Activated CD4-positive, alpha-beta T cell treated with anti-CD3 and anti-CD28 coated beads for 36 hours (primary cell): ENCODE measurements around the gene CBX7. TPM values are rescaled to one million over a fixed set of nuclear protein-coding genes. Genes with fewer than 3 reads are reported as not detected.
"Not testable (repeated sequence)": the region's sequence is repeated elsewhere in the genome, so short reads cannot be mapped to it uniquely, and the experiment has no call there.

Experiments
- ATAC-seq: fragments of 200-7000 bp; cut with Tn5 transposase; one replicate; pipeline ENCODE4 v1.10.0; 2021; ENCODE audit warnings: mild to moderate bottlenecking, moderate library complexity
- CTCF ChIA-PET: fragments of 350-600 bp; sonication (Branson Sonifier 250); formaldehyde crosslinking; loops from one replicate; lab custom pipeline; 2021; ENCODE audit warnings: antibody characterized with exemption; lab: Charles Lee
- POLR2A ChIA-PET: fragments of 350-600 bp; sonication (Branson Sonifier 250); formaldehyde crosslinking; loops from one replicate; lab custom pipeline; 2021; ENCODE audit warnings: antibody characterized with exemption, inconsistent platforms; lab: Charles Lee
- DNase-seq: peaks from one replicate; pipeline ENCODE4 v3.0.0-alpha.2; 2020
- H3K27ac Mint-ChIP-seq: one replicate; pipeline ENCODE4 v1.8.0; 2021; ENCODE audit warnings: mixed read lengths
- H3K27me3 Mint-ChIP-seq: one replicate; pipeline ENCODE4 v1.8.0; 2021; ENCODE audit warnings: mixed read lengths
- H3K36me3 Mint-ChIP-seq: one replicate; pipeline ENCODE4 v1.8.0; 2021; ENCODE audit warnings: low read depth, mixed read lengths
- H3K4me1 Mint-ChIP-seq: one replicate; pipeline ENCODE4 v1.8.0; 2021; ENCODE audit warnings: mixed read lengths
- H3K4me3 Mint-ChIP-seq: one replicate; pipeline ENCODE4 v1.8.0; 2021; ENCODE audit warnings: mild to moderate bottlenecking, moderate library complexity, mixed read lengths
- H3K9me3 Mint-ChIP-seq: one replicate; pipeline ENCODE4 v1.8.0; 2021; ENCODE audit warnings: low read depth, mixed read lengths
- intact Hi-C, 2 experiments: fragments of 100-400 bp; cut with DNase I in 1 of 2; cut with micrococcal nuclease in 1 of 2; formaldehyde crosslinking; loops; one replicate each; pipeline versions ENCODE4 v1.14.2 to v1.15.1; 2022 to 2024; cut with DNase I, micrococcal nuclease
- total RNA-seq, 2 experiments: library from RNA; stranded (reverse); gene quantifications; one replicate each; pipeline ENCODE4 v1.2.3, GENCODE V29; 2021

Gene CBX7
- total RNA-seq, 2 experiments from 2014 or later = 19.9 to 20.3 TPM

DNA sequence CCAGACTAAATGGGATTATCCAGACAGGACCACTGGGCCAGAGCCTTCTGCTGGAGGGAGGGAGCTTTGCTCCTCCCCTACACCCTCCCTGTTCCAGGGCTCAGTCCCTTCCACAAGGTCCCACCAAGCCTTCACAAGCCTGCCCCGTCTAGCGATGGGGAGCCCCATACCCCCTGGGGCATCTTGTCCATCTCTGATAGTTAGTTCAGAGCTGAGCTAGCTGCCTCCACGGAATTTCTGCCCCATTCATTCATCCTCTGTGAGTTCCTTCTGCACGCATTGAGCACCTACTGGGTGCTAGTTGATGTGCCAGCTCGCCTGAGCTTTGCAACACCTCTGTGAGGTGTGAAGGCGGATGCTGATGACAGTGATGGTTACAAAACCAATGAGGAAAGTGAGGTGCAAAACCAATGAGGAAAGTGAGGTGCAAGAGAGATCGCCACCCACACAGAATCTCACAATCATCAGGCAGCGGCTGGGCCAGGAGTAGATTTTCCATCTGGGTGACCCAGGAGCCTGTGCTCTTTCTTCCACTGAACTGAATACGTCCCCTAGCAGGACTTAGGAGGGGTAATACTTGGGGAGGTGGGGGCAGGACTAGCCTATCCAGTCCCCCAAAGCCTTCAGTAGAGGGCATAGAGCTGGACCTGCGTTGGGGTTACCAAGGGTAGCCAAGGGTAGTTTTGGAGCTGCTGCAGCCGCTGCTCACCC, 21.5 kb upstream of the CBX7 start:
- Mint-ChIP-seq H3K36me3 (no peaks in the 10 kb centered on the region), H3K27me3 (no peaks in the 10 kb centered on the region), H3K9me3 (no peaks in the 10 kb centered on the region), H3K27ac (peak overlapping the region; percentile 77), H3K4me3 (peak overlapping the region; percentile 24), H3K4me1 (peaks cover 50% of the 10 kb centered on the region)
- CTCF ChIA-PET = interaction anchor here (1.0 to 6.2 kb wide), 4 partner anchors 133 to 167 kb away, joined by 3 to 70 read pairs (median 10); no protein-coding TSS in a partner anchor
- peak; percentile 61 for DNase-seq
- POLR2A ChIA-PET = interaction anchor here (0.7 to 1.4 kb wide), 3 partner anchors 32 to 146 kb away, joined by 3 to 7 read pairs (median 4); partner anchors contain the start of gene RPL3
- intact Hi-C loops = loop anchor here in 1 of 2 experiments (2.0 kb wide), 1 partner anchor 27 kb away; no protein-coding TSS in a partner anchor
- peak; percentile 45 for ATAC-seq

DNA sequence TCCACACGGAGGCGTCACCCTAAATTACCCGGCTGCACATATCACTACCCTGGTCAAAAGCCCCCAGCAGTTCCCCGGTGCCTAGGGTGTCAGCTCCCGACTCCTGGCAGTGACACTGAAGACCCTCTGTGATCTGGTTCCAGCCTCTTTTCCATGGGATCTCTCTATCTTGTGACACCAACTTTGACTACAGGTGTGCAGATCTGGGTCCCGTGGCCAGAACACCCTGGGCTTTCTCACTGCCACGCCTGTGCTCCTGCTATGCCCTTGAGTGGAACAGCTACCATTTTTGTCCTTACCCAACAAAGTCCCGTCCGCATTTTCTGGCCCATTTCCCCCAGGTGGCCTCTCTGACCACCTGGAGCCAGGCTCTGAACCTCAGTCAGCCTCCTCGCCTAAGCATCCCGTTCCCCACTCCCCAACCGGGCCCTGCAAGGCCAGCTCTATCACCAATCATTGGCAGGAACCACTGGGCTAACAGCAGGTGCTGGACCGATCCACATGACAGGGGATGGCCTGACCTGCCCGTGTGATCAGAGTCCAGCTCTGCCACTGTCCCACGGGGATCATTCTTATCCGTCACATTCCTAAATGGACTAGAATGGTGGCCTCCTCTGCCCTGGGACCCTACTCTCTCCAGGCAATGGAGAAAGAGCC, 20.7 kb upstream of the CBX7 start:
- Mint-ChIP-seq H3K4me1 (peaks cover 49% of the 10 kb centered on the region), H3K36me3 (no peaks in the 10 kb centered on the region), H3K27me3 (no peaks in the 10 kb centered on the region), H3K4me3 (no peak overlapping the region), H3K9me3 (no peaks in the 10 kb centered on the region), H3K27ac (no peak overlapping the region)
- DNase-seq (no peak), ATAC-seq (no peak)
- intact Hi-C loops = no loop called here
- ChIA-PET POLR2A (interaction anchor here (0.6 to 1.4 kb wide), 4 partner anchors 33 to 146 kb away, joined by 3 to 7 read pairs (median 4); partner anchors contain the start of gene RPL3), CTCF (interaction anchor here (1.0 to 6.2 kb wide), 4 partner anchors 134 to 167 kb away, joined by 3 to 70 read pairs (median 10); no protein-coding TSS in a partner anchor)

DNA sequence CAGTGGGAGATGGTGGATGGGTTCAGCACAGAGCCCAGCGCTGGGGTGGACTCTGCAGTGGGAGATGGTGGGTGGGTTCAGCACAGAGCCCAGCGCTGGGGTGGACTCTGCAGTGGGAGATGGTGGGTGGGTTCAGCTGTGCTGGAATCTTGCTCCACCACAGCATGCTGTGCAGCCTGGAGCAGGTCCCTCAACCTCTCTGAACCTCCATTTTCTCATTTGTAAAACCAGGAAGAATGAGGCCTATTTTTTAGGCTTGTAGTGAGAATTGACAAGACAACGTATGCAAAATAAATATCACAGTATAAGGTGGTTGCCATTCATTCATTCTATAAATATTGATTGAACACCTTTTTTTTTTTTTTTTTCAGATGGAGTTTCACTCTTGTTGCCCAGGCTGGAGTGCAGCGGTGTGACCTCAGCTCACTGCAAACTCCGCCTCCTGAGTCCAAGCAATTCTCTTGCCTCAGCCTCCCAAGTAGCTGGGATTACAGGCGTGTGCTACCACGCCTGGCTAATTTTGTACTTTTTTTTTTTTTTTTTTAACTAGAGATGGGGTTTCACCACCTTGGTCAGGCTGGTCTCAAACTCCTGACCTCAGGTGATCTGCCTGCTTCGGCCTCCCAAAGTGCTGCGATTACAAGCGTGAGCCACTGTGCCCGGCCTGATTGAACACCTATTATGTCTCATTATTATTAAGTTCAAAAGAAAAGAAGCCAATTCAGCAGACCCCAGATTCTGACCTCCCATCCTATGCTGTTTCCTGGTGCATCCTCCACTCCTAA, 20.0 kb upstream of the CBX7 start:
- H3K27me3 Mint-ChIP-seq, ATAC-seq, H3K36me3 Mint-ChIP-seq, H3K27ac Mint-ChIP-seq, intact Hi-C loops, DNase-seq, H3K4me3 Mint-ChIP-seq, H3K9me3 Mint-ChIP-seq: not testable (repeated sequence)
- ChIA-PET POLR2A (interaction anchor here (0.6 to 1.4 kb wide), 3 partner anchors 55 to 147 kb away, joined by 4 to 7 read pairs (median 5); partner anchors contain the start of gene RPL3), CTCF (interaction anchor here (2.3 to 6.2 kb wide), 3 partner anchors 135 to 144 kb away, joined by 9 to 70 read pairs (median 11); no protein-coding TSS in a partner anchor)
- peaks cover 43% of the 10 kb centered on the region for H3K4me1 Mint-ChIP-seq

DNA sequence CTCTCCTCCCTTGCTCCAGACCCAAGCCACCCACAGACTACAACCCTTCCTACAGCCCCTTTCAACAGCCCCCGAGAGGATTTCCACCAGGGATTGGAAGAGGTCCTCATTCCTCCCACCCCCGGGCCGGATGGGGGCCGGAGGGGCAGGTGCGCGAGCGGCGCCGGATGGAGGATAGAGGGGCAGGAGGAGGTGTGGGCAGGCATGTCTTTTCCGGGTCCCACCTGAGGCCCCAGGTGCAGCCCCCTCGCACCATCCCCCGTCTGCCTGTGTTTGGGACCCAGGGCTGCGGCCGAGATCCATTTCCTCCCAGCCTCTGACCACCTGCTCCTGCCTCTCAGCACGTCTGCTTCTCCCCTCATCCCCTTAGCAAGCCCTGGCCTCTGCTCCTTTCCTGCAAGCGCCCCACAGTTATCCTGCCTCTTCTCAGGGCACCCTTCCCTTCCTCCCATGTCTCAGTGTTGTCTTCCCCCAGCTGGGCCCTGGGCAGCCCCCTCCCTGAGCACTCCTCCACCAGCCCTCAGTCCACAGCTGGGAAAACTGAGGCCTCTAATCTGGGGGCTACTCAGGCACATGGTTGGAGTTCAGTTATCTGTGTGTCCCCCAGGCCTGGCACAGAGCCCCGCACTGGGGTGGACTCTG, 19.3 kb upstream of the CBX7 start:
- no peak overlapping the region for H3K4me3 Mint-ChIP-seq
- no peaks in the 10 kb centered on the region for H3K27me3 Mint-ChIP-seq
- no peak for DNase-seq
- intact Hi-C loops = loop anchor here (1.0 to 2.0 kb wide), 5 partner anchors 71 to 357 kb away; no protein-coding TSS in a partner anchor
- ATAC-seq = no peak
- peaks cover 42% of the 10 kb centered on the region for H3K4me1 Mint-ChIP-seq
- no peaks in the 10 kb centered on the region for H3K36me3 Mint-ChIP-seq
- no peaks in the 10 kb centered on the region for H3K9me3 Mint-ChIP-seq
- CTCF ChIA-PET = interaction anchor here (0.5 to 6.2 kb wide), 29 partner anchors 10 to 490 kb away, joined by 3 to 70 read pairs (median 4); partner anchors contain the start of genes RPL3 and TOMM22
- no peak overlapping the region for H3K27ac Mint-ChIP-seq
- POLR2A ChIA-PET = interaction anchor here (1.0 to 2.3 kb wide), 4 partner anchors 140 to 148 kb away, joined by 4 to 13 read pairs (median 6); partner anchors contain the start of gene RPL3

DNA sequence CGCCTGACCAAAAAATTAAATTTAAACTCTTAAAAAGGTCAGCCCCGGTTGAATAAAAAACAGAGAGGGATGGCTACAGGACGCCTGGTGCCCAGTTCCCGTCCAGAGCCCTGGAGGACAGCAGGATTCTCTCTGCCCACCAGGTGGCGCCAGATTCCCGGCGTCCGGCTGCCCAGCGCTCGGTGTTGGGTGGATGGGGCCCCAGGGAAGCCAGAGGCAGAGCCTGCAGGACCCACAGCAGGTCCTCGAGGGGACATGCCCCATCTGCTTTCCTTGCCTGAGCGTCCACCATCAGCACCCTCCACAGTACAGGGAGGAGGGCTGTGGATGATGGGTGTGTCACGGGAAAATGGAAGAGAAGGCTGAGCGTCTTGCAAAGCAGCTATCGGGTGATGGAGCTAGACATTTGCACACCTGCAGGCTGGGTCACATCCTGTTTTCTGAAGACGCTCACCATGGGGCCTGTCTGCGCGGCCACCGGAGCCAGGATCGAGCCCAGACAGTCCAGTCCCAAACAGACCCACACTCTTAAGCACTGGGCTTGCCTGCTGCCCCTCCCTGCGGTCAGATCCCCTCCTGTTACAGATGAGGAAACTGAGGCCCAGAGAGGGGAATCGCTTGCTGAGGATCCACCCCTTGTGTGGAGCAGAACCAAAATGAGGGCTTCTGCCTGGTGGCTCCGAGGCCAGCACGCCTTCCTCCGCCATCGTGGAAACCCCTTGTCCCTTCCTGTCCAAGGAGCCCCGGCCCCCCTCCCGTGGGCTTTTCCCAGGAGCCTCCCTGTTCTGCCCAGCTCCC, 18.5 kb upstream of the CBX7 start:
- no peak overlapping the region for H3K27ac Mint-ChIP-seq
- POLR2A ChIA-PET = interaction anchor here (1.0 to 2.3 kb wide), 5 partner anchors 140 to 361 kb away, joined by 4 to 13 read pairs (median 7); partner anchors contain the start of genes RPL3 and RPS19BP1

DNA sequence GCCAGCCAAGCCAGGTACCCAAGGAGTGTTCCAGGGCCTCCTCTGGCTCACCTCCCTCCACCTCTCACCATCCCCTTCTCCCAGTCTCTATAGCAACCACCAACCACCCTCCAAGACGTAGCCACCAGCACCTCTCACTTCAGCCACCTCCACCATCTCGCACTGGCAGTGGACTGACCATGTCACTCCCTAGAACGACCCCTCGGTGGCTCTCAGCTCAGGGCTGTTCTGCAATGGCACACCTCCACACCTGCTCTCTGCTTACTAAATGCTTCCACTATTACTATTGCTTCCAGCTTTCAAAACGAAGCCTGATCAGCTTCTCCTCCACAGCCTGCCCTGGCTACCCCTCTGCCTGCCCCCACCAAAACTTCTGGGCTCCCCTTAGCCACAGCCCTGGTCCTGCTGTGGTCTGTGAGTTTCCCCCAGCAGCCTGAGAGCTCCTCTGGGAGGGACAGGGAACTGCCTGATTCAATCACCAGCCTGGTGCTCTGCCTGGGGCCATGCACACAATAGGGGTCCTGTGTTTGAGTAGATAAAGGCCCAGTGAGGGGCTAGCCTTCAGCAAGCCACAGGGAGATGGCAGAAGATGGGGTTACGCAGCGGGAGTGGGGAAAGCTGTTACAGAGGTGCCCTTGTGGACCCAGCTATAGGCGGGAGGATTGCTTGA, 17.5 kb upstream of the CBX7 start:
- intact Hi-C loops = loop anchor here in 1 of 2 experiments (2.0 kb wide), 2 partner anchors 73 to 359 kb away; no protein-coding TSS in a partner anchor
- Mint-ChIP-seq H3K27me3 (no peaks in the 10 kb centered on the region), H3K4me1 (peaks cover 37% of the 10 kb centered on the region), H3K36me3 (no peaks in the 10 kb centered on the region), H3K27ac (no peak overlapping the region), H3K9me3 (no peaks in the 10 kb centered on the region), H3K4me3 (no peak overlapping the region)
- ChIA-PET CTCF (interaction anchor here (0.6 to 6.2 kb wide), 15 partner anchors 9 to 300 kb away, joined by 3 to 70 read pairs (median 4); no protein-coding TSS in a partner anchor), POLR2A (interaction anchor here (1.5 to 2.3 kb wide), 3 partner anchors 141 to 149 kb away, joined by 5 to 13 read pairs (median 7); partner anchors contain the start of gene RPL3)
- no peak for ATAC-seq
- DNase-seq = no peak

More for the DNA sequence above, 18.5 kb upstream of the CBX7 start:
- H3K4me3 Mint-ChIP-seq = no peak overlapping the region
- intact Hi-C loops = loop anchor here (1.0 to 2.0 kb wide), 5 partner anchors 72 to 358 kb away; no protein-coding TSS in a partner anchor
- H3K36me3 Mint-ChIP-seq = no peaks in the 10 kb centered on the region
- no peaks in the 10 kb centered on the region for H3K27me3 Mint-ChIP-seq
- peaks cover 42% of the 10 kb centered on the region for H3K4me1 Mint-ChIP-seq
- no peaks in the 10 kb centered on the region for H3K9me3 Mint-ChIP-seq
- peak; percentile 92 for DNase-seq
- CTCF ChIA-PET = interaction anchor here (0.5 to 6.2 kb wide), 33 partner anchors 9 to 490 kb away, joined by 3 to 70 read pairs (median 3); partner anchors contain the start of genes RPL3 and TOMM22
- ATAC-seq = peak; percentile 83

DNA sequence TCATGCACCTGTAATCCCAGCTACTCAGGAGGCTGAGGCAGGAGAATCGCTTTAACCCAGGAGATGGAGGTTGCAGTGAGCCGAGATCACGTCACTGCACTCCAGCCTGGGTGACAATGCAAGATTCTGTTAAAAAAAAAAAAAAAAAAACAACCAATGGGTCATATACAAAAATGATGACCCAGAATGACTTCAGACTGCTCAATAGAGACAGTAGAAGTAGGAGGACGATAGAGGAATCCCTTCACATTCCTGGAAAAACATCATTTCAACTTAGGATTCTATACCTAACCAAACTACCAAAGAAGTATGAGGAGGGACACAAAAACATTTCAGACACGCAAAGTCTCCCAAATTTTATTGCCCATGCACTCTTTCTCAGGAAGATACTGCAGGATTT, 14.1 kb upstream of the CBX7 start:
- Mint-ChIP-seq H3K4me1 (peaks cover 10% of the 10 kb centered on the region), H3K27me3 (no peaks in the 10 kb centered on the region), H3K27ac (no peak overlapping the region), H3K4me3 (no peak overlapping the region), H3K9me3 (no peaks in the 10 kb centered on the region), H3K36me3 (no peaks in the 10 kb centered on the region)
- intact Hi-C loops = no loop called here
- ChIA-PET CTCF (interaction anchor here (0.8 to 5.0 kb wide), 3 partner anchors 9 to 143 kb away, joined by 3 to 54 read pairs (median 14); no protein-coding TSS in a partner anchor), POLR2A (no interaction called here)
- DNase-seq = no peak
- no peak for ATAC-seq

DNA sequence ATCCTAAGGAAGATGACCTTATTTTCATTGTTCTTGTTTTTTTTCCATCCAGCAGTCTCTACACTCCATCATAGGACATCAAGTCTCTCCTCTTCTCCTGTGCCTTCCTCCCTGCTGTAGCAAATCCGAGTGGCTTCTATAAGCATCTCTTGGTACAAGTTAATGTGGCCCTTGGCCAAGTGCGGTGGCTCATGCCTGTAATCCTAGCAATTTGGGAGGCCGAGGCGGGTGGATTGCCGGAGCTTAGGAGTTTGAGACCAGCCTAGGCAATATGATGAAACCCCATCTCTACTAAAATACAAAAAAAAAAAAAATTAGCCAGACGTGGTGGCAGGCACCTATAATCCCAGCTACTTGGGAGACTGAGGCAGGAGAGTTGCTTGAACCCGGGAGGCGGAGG, 3.6 kb upstream of the CBX7 start:
- H3K27ac Mint-ChIP-seq, ATAC-seq: not testable (repeated sequence)
- intact Hi-C loops = loop anchor here in 1 of 2 experiments (10.0 kb wide), 1 partner anchor 951 kb away; the partner anchor contains the start of gene MAFF

DNA sequence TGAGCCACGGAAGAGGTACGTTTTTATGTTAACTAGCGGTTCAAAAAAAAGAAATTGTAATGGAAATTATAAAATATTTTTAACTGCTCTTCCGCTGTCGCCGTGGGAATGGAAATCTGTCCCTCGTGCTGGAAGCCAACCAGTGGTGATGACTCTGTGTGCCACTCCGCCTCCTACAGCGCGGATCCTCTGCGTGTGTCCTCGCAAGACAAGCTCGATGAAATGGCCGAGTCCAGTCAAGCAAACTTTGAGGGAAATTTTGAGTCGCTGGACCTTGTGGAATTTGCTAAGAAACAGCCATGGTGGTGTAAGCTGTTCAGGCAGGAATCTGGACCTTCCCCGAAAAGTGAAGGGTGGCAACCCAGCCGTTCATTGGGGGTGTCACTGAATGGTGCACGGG, 2.9 kb upstream of the CBX7 start:
- Mint-ChIP-seq H3K27ac (no peak overlapping the region), H3K4me1 (peaks cover 16% of the 10 kb centered on the region), H3K36me3 (no peaks in the 10 kb centered on the region), H3K4me3 (no peak overlapping the region), H3K9me3 (no peaks in the 10 kb centered on the region), H3K27me3 (peaks cover 13% of the 10 kb centered on the region)
- ChIA-PET CTCF (interaction anchor here (0.8 to 1.8 kb wide), 4 partner anchors 15 to 66 kb away, joined by 3 to 8 read pairs (median 4); no protein-coding TSS in a partner anchor), POLR2A (no interaction called here)
- ATAC-seq (no peak), DNase-seq (no peak)
- intact Hi-C loops = loop anchor here in 1 of 2 experiments (10.0 kb wide), 1 partner anchor 951 kb away; the partner anchor contains the start of gene MAFF

More for the DNA sequence above, 3.6 kb upstream of the CBX7 start:
- CTCF ChIA-PET = interaction anchor here (1.2 kb wide), 1 partner anchor 19 kb away, joined by 3 read pairs; no protein-coding TSS in a partner anchor
- H3K4me3 Mint-ChIP-seq, H3K9me3 Mint-ChIP-seq, H3K36me3 Mint-ChIP-seq, H3K4me1 Mint-ChIP-seq, POLR2A ChIA-PET, DNase-seq: not testable (repeated sequence)
- peaks cover 13% of the 10 kb centered on the region for H3K27me3 Mint-ChIP-seq
